ENCODE results near the gene ANO1. TPM values are rescaled to one million over a fixed set of nuclear protein-coding genes. Genes with fewer than 3 reads are reported as not detected.

Gene ANO1
- total RNA-seq, 1 experiment from 2014 or later, result 41.7 TPM

- TF ChIP-seq CTCF (IDR thresholded peaks at IDR 0.05 in 2 of 3, conservative IDR thresholded peaks at IDR 0.05 in 1 of 3; ENCODE audit: borderline replicate concordance in 1 of 3, insufficient read depth in 1 of 3, low read depth in 2 of 3, low read length in 2 of 3) (no peak), CBX3 (IDR thresholded peaks at IDR 0.05; ENCODE audit: low read depth) (no peak), SIN3A (IDR thresholded peaks at IDR 0.05; ENCODE audit: low read depth) (no peak), ELF1 (IDR thresholded peaks at IDR 0.05; ENCODE audit: borderline replicate concordance, low read depth) (no peak)
These were observed 41.4 kb downstream of the ANO1 start (continued) for GRCh38 chr11:70119502-70119901.

DNA sequence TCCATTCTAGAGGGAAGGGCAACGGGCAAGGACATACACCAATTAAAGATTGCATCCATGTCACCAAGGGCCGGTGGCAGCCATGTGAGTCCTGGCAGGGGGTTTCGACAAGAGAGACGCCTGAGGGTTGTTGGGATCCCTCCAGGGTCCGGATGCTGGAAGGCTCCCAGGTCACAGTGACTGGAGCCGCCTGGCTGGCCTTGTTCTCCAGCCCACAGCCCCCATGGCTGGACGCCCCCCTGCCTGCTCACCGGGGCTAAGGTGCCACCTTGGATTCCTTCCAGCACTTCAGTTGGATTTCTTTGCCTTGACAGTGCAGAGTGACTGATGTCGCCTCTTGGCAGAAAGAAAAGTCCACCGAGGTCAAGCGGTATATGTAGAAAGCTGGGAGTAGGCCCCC lies 42.6 kb downstream of the ANO1 start:
- RAD21 ChIA-PET (ENCODE audit: low non-redundant PET in 1 of 2, low total read pairs in 2 of 2, uncharacterized antibody in 2 of 2, unreplicated experiment in 2 of 2), result no interaction called here

More for the DNA sequence above, 42.6 kb downstream of the ANO1 start:
- intact Hi-C loops (cut with micrococcal nuclease), result no loop called here
- no peaks in the 10 kb centered on the region; a peak in 1 of 4 replicates for H3K36me3 ChIP-seq (ENCODE audit: control insufficient read depth in 1 of 2, insufficient read depth in 2 of 2, low read length in 2 of 2)
- H3K4me3 ChIP-seq (replicated peaks in 1 of 2; ENCODE audit: low read depth in 1 of 2, low read length in 2 of 2), result no peak overlapping the region
- ChIA-PET CTCF (no interaction called here), POLR2A (no interaction called here)
- H4K20me1 ChIP-seq (ENCODE audit: insufficient read depth), result no peaks in the 10 kb centered on the region
- no peak for ATAC-seq
- no peaks in the 10 kb centered on the region for H3K4me1 ChIP-seq (ENCODE audit: control insufficient read depth in 1 of 2, insufficient read depth in 2 of 2, low read length in 2 of 2)
- no peak overlapping the region for H2AFZ ChIP-seq (ENCODE audit: low read depth, low read length, poor library complexity, severe bottlenecking)
- no peak overlapping the region for H3K9ac ChIP-seq (ENCODE audit: low read length)
- no peak for DNase-seq (ENCODE audit: low read depth, low spot score)
- no peaks in the 10 kb centered on the region for H3K79me2 ChIP-seq (ENCODE audit: insufficient read depth, low read length)
- H3K9me3 ChIP-seq (ENCODE audit: control insufficient read depth in 1 of 2, insufficient read depth in 1 of 2, low read depth in 1 of 2, low read length in 2 of 2), result no peaks in the 10 kb centered on the region
- H3K9me2 ChIP-seq (ENCODE audit: insufficient read depth), result no peaks in the 10 kb centered on the region
- no peak overlapping the region for H3K4me2 ChIP-seq (ENCODE audit: low read length)
- no peak overlapping the region for H3K27ac ChIP-seq (ENCODE audit: low read depth, low read length)
- no peaks in the 10 kb centered on the region for H3K27me3 ChIP-seq (ENCODE audit: insufficient read depth, low read length)
- no TSS peak for BruUV-seq (replicated peaks)
- TF ChIP-seq MAX (IDR thresholded peaks at IDR 0.05) (no peak), EZH2phosphoT487 (IDR thresholded peaks at IDR 0.05; ENCODE audit: borderline replicate concordance) (no peak), JUND (IDR thresholded peaks at IDR 0.05) (no peak), POLR2AphosphoS5 (IDR thresholded peaks at IDR 0.05; ENCODE audit: low read depth, low read length) (no peak), SIN3A (IDR thresholded peaks at IDR 0.05; ENCODE audit: low read depth) (no peak), ZNF274 (IDR thresholded peaks at IDR 0.05; ENCODE audit: low read depth, low read length) (no peak), ATF3 (IDR thresholded peaks at IDR 0.05) (no peak), SP1 (IDR thresholded peaks at IDR 0.05; ENCODE audit: low read depth) (no peak), CTCF (IDR thresholded peaks at IDR 0.05 in 2 of 3, conservative IDR thresholded peaks at IDR 0.05 in 1 of 3; ENCODE audit: borderline replicate concordance in 1 of 3, insufficient read depth in 1 of 3, low read depth in 2 of 3, low read length in 2 of 3) (no peak), TCF7L2 (IDR thresholded peaks at IDR 0.05; ENCODE audit: borderline replicate concordance, extremely low read depth, insufficient read depth, insufficient read length) (no peak)

Data from HCT116 (cell line).